Measurements from ENCODE around the gene CDCP1.
"Not testable (repeated sequence)": the region's sequence is repeated elsewhere in the genome, so short reads cannot be mapped to it uniquely, and the experiment has no call there.

CDCP1 gene

GRCh38 chr3:45152307-45152706 is 6.1 kb upstream of the CDCP1 start:
- no peak for TF ChIP-seq CTCF (IDR thresholded peaks at IDR 0.05; ENCODE audit: low read depth, low read length)
- no peak overlapping the region for H3K4me3 ChIP-seq (ENCODE audit: low read depth, low read length)
- in situ Hi-C loops (cut with HindIII; ENCODE audit: low sequenced_read_pairs), result no loop called here
- no peak for DNase-seq (ENCODE audit: low read depth, low spot score)

GRCh38 chr3:45151100-45151499 is 4.9 kb upstream of the CDCP1 start:
- H3K4me3 ChIP-seq (ENCODE audit: low read depth, low read length), result no peak overlapping the region
- DNase-seq (ENCODE audit: low read depth, low spot score), result no peak
- TF ChIP-seq CTCF (IDR thresholded peaks at IDR 0.05; ENCODE audit: low read depth, low read length), result no peak
- in situ Hi-C loops (cut with HindIII; ENCODE audit: low sequenced_read_pairs), result no loop called here

- TF ChIP-seq CTCF (IDR thresholded peaks at IDR 0.05; ENCODE audit: low read depth, low read length), result no peak
- DNase-seq (ENCODE audit: low read depth, low spot score), result no peak
- H3K4me3 ChIP-seq (ENCODE audit: low read depth, low read length), result no peak overlapping the region
- in situ Hi-C loops (cut with HindIII; ENCODE audit: low sequenced_read_pairs), result no loop called here
Observed at GRCh38 chr3:45148921-45149320, 2.7 kb upstream of the CDCP1 start.

- H3K4me3 ChIP-seq (ENCODE audit: low read depth, low read length), result peak overlapping the region; percentile 63
- no peak for TF ChIP-seq CTCF (IDR thresholded peaks at IDR 0.05; ENCODE audit: low read depth, low read length)
- in situ Hi-C loops (cut with HindIII; ENCODE audit: low sequenced_read_pairs), result no loop called here
- DNase-seq (ENCODE audit: low read depth, low spot score), result no peak
Observed at GRCh38 chr3:45145223-45145622, 955 bp downstream of the CDCP1 start.

- no peak for DNase-seq (ENCODE audit: low read depth, low spot score)
- in situ Hi-C loops (cut with HindIII; ENCODE audit: low sequenced_read_pairs), result no loop called here
- H3K4me3 ChIP-seq (ENCODE audit: low read depth, low read length), result no peak overlapping the region
Observed at GRCh38 chr3:45143673-45144671, 2.2 kb downstream of the CDCP1 start.

GRCh38 chr3:45140770-45141155 is 5.4 kb downstream of the CDCP1 start:
- H3K4me3 ChIP-seq (ENCODE audit: low read depth, low read length); in situ Hi-C loops (cut with HindIII; ENCODE audit: low sequenced_read_pairs); DNase-seq (ENCODE audit: low read depth, low spot score): not testable (repeated sequence)

More at GRCh38 chr3:45143673-45144671, 2.2 kb downstream of the CDCP1 start:
- no peak for TF ChIP-seq CTCF (IDR thresholded peaks at IDR 0.05; ENCODE audit: low read depth, low read length)

- no peak overlapping the region for H3K4me3 ChIP-seq (ENCODE audit: low read depth, low read length)
- DNase-seq (ENCODE audit: low read depth, low spot score), result peak; percentile 45
- no peak for TF ChIP-seq CTCF (IDR thresholded peaks at IDR 0.05; ENCODE audit: low read depth, low read length)
- in situ Hi-C loops (cut with HindIII; ENCODE audit: low sequenced_read_pairs), result no loop called here
Observed at GRCh38 chr3:45140141-45140769, 5.9 kb downstream of the CDCP1 start.

Measured in astrocyte of the spinal cord (primary cell).